Measurements from ENCODE around the gene CAPN5.
A peak's percentile ranks its signal among the peaks of the same experiment; 100 is the strongest.

The CAPN5 gene

GRCh38 chr11:77118971-77119370, 52.2 kb downstream of the CAPN5 start:
- no peak for DNase-seq (ENCODE audit: low read depth in 2 of 2)

GRCh38 chr11:77119531-77119936, 52.8 kb downstream of the CAPN5 start:
- DNase-seq (ENCODE audit: low read depth in 2 of 2): no peak

- no peak for DNase-seq (ENCODE audit: low read depth in 2 of 2)
Observed at GRCh38 chr11:77120571-77120970, 53.8 kb downstream of the CAPN5 start.

- no peak for DNase-seq (ENCODE audit: low read depth in 2 of 2)
Observed at GRCh38 chr11:77121096-77121640, 54.4 kb downstream of the CAPN5 start.

GRCh38 chr11:77121876-77122575, 55.3 kb downstream of the CAPN5 start:
- no peak for DNase-seq (ENCODE audit: low read depth in 2 of 2)

GRCh38 chr11:77122576-77123212, 55.9 kb downstream of the CAPN5 start:
- DNase-seq (ENCODE audit: low read depth in 2 of 2): no peak

GRCh38 chr11:77123591-77123990, 56.8 kb downstream of the CAPN5 start:
- DNase-seq (ENCODE audit: low read depth in 2 of 2): no peak

GRCh38 chr11:77124041-77124440, 57.3 kb downstream of the CAPN5 start:
- no peak for DNase-seq (ENCODE audit: low read depth in 2 of 2)

GRCh38 chr11:77124488-77124887, 57.7 kb downstream of the CAPN5 start:
- no peak for DNase-seq (ENCODE audit: low read depth in 2 of 2)

GRCh38 chr11:77125191-77125590, 58.4 kb downstream of the CAPN5 start:
- DNase-seq (ENCODE audit: low read depth in 2 of 2): no peak

- no peak for DNase-seq (ENCODE audit: low read depth in 2 of 2)
Observed at GRCh38 chr11:77125695-77126094, 58.9 kb downstream of the CAPN5 start.

- no peak for DNase-seq (ENCODE audit: low read depth in 2 of 2)
Observed at GRCh38 chr11:77126156-77126775, 59.5 kb downstream of the CAPN5 start.

GRCh38 chr11:77126861-77127234, 60.1 kb downstream of the CAPN5 start:
- DNase-seq (ENCODE audit: low read depth in 2 of 2): no peak

GRCh38 chr11:77127235-77127911, 60.6 kb downstream of the CAPN5 start:
- DNase-seq (ENCODE audit: low read depth in 2 of 2): peak; percentile 34 to 45

GRCh38 chr11:77127920-77128691, 61.3 kb downstream of the CAPN5 start, which contains the start of gene MYO7A:
Gene MYO7A (plus strand): TSS chr11:77128246. CDS start chr11:77130635, 2,389 bp downstream.
- DNase-seq (ENCODE audit: low read depth in 2 of 2): no peak

GRCh38 chr11:77129069-77129841, 62.5 kb downstream of the CAPN5 start:
- no peak for DNase-seq (ENCODE audit: low read depth in 2 of 2)

GRCh38 chr11:77129842-77130756, 63.3 kb downstream of the CAPN5 start:
- no peak for DNase-seq (ENCODE audit: low read depth in 2 of 2)

GRCh38 chr11:77130763-77131513, 64.2 kb downstream of the CAPN5 start:
- no peak for DNase-seq (ENCODE audit: low read depth in 2 of 2)

- no peak for DNase-seq (ENCODE audit: low read depth in 2 of 2)
Observed at GRCh38 chr11:77131560-77131959, 64.8 kb downstream of the CAPN5 start.

Data from stimulated activated CD8-positive, alpha-beta memory T cell treated with anti-CD3 and anti-CD28 coated beads, Interleukin-2, amount 100 ng/mL, for 48 hours (primary cell).